Measurements from ENCODE around the gene NTRK2. TPM values are rescaled to one million over a fixed set of nuclear protein-coding genes. Genes with fewer than 3 reads are reported as not detected.

Gene NTRK2
- total RNA-seq, 1 donor from 2014 or later, result 65.0 TPM

DNA sequence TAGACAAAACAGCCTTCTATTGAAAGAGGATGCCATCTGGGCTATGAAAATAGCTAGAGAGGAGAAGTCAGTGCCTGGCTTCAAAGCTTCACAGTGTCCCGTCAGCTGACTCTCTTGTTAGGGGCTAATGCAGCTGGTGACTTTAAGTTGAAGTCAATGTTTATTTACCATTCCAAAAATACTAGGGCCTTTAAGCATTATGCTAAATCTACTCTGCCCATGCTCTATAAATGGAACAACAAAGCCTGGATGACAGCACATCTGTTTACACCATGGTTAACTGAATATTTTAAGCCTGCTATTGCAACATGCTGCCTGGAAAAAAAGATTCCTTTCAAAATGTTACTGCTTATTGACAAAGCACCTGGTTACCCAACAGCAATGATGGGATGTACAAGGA lies 309.1 kb downstream of the NTRK2 start:
- no peaks in the 10 kb centered on the region for H3K27me3 Mint-ChIP-seq (ENCODE audit: low read depth)
- TF ChIP-seq CTCF (IDR thresholded peaks at IDR 0.05; ENCODE audit: unreplicated experiment), result no peak
- H3K27ac Mint-ChIP-seq, result no peak overlapping the region
- no peak for DNase-seq (ENCODE audit: low spot score in 2 of 2, unreplicated experiment in 2 of 2)
- H3K9me3 Mint-ChIP-seq, result peaks cover 5% of the 10 kb centered on the region
- no peaks in the 10 kb centered on the region for H3K36me3 Mint-ChIP-seq
- H3K4me1 Mint-ChIP-seq, result no peaks in the 10 kb centered on the region
- no peak overlapping the region for H3K4me3 Mint-ChIP-seq

DNA sequence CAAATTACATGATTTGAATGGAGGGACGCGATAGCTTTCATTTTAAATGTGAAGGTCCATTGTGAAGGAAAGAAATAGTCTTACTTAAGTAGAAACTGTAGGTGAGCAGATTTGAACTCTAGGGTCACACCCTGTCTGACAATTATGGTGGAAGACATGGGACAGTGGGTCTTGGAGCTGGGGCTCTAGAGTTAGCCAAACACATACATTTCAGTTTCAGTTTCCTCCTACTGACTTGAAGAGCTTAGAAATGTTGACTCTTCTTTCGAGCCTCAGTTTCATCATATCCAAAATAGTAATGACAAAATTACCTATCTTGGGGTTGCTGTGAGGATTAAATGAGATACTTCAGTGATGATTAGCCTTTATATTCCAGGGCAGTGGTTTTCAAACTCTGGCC lies 314.2 kb downstream of the NTRK2 start:
- DNase-seq (ENCODE audit: low spot score in 2 of 2, unreplicated experiment in 2 of 2), result no peak
- no peak overlapping the region for H3K4me3 Mint-ChIP-seq
- no peaks in the 10 kb centered on the region for H3K27me3 Mint-ChIP-seq (ENCODE audit: low read depth)
- no peak for TF ChIP-seq CTCF (IDR thresholded peaks at IDR 0.05; ENCODE audit: unreplicated experiment)
- peaks cover 5% of the 10 kb centered on the region for H3K9me3 Mint-ChIP-seq
- no peaks in the 10 kb centered on the region for H3K36me3 Mint-ChIP-seq
- no peak overlapping the region for H3K27ac Mint-ChIP-seq
- peaks cover 4% of the 10 kb centered on the region for H3K4me1 Mint-ChIP-seq

- no peak overlapping the region for H3K4me3 Mint-ChIP-seq
- H3K36me3 Mint-ChIP-seq, result no peaks in the 10 kb centered on the region
- H3K9me3 Mint-ChIP-seq, result no peaks in the 10 kb centered on the region
- H3K4me1 Mint-ChIP-seq, result peaks cover 15% of the 10 kb centered on the region
- DNase-seq (ENCODE audit: low spot score in 2 of 2, unreplicated experiment in 2 of 2), result no peak
- TF ChIP-seq CTCF (IDR thresholded peaks at IDR 0.05; ENCODE audit: unreplicated experiment), result no peak
- H3K27me3 Mint-ChIP-seq (ENCODE audit: low read depth), result no peaks in the 10 kb centered on the region
- H3K27ac Mint-ChIP-seq, result no peak overlapping the region
Observed at GRCh38 chr9:84988621-84989020, 319.1 kb downstream of the NTRK2 start.

GRCh38 chr9:84990416-84990815 lies 320.9 kb downstream of the NTRK2 start:
- H3K9me3 Mint-ChIP-seq, result no peaks in the 10 kb centered on the region
- no peaks in the 10 kb centered on the region for H3K36me3 Mint-ChIP-seq
- no peaks in the 10 kb centered on the region for H3K27me3 Mint-ChIP-seq (ENCODE audit: low read depth)
- no peak for DNase-seq (ENCODE audit: low spot score in 2 of 2, unreplicated experiment in 2 of 2)
- no peak for TF ChIP-seq CTCF (IDR thresholded peaks at IDR 0.05; ENCODE audit: unreplicated experiment)
- H3K4me1 Mint-ChIP-seq, result peaks cover 28% of the 10 kb centered on the region
- no peak overlapping the region for H3K4me3 Mint-ChIP-seq
- no peak overlapping the region for H3K27ac Mint-ChIP-seq

GRCh38 chr9:84990850-84991513 lies 321.5 kb downstream of the NTRK2 start:
- Mint-ChIP-seq H3K27me3 (ENCODE audit: low read depth) (no peaks in the 10 kb centered on the region), H3K27ac (no peak overlapping the region), H3K4me3 (no peak overlapping the region), H3K9me3 (no peaks in the 10 kb centered on the region), H3K36me3 (no peaks in the 10 kb centered on the region), H3K4me1 (peaks cover 34% of the 10 kb centered on the region)
- TF ChIP-seq CTCF (IDR thresholded peaks at IDR 0.05; ENCODE audit: unreplicated experiment), result no peak
- no peak for DNase-seq (ENCODE audit: low spot score in 2 of 2, unreplicated experiment in 2 of 2)

- Mint-ChIP-seq H3K4me3 (no peak overlapping the region), H3K36me3 (no peaks in the 10 kb centered on the region), H3K27me3 (ENCODE audit: low read depth) (no peaks in the 10 kb centered on the region), H3K9me3 (no peaks in the 10 kb centered on the region), H3K27ac (no peak overlapping the region), H3K4me1 (peaks cover 39% of the 10 kb centered on the region)
- TF ChIP-seq CTCF (IDR thresholded peaks at IDR 0.05; ENCODE audit: unreplicated experiment), result no peak
- no peak for DNase-seq (ENCODE audit: low spot score in 2 of 2, unreplicated experiment in 2 of 2)
Observed at GRCh38 chr9:84991514-84991870, 322.0 kb downstream of the NTRK2 start.
